ENCODE results near the gene CENATAC. TPM values are rescaled to one million over a fixed set of nuclear protein-coding genes. Genes with fewer than 3 reads are reported as not detected.
"Not testable (repeated sequence)": the region's sequence is repeated elsewhere in the genome, so short reads cannot be mapped to it uniquely, and the experiment has no call there.

Gene CENATAC
- polyA plus RNA-seq, 1 donor: 52.8 TPM

- no peak for DNase-seq
These were observed 54.4 kb downstream of the CENATAC start for GRCh38 chr11:119052163-119052814.

GRCh38 chr11:119054418-119054817, 56.5 kb downstream of the CENATAC start:
- DNase-seq: no peak

- no peak for DNase-seq
These were observed 58.0 kb downstream of the CENATAC start for GRCh38 chr11:119055901-119056300.

- DNase-seq: no peak
These were observed 58.6 kb downstream of the CENATAC start for GRCh38 chr11:119056421-119056999.

- DNase-seq: peak; percentile 96
These were observed 59.2 kb downstream of the CENATAC start, which contains the start of gene HYOU1 for GRCh38 chr11:119057000-119057769. TSS of gene HYOU1 (minus strand) at chr11:119057205. CDS start at chr11:119056160, 1,045 bp downstream.

GRCh38 chr11:119059128-119059527, 61.2 kb downstream of the CENATAC start:
- DNase-seq: not testable (repeated sequence)

- no peak for DNase-seq
These were observed 63.3 kb downstream of the CENATAC start for GRCh38 chr11:119061256-119061655.

- no peak for DNase-seq
These were observed 64.8 kb downstream of the CENATAC start for GRCh38 chr11:119062779-119063178.

- no peak for DNase-seq
These were observed 67.4 kb downstream of the CENATAC start for GRCh38 chr11:119065369-119065768.

Other genes with a start within 250 kb of the CENATAC start
- gene DDX6, start 207.0 kb upstream of the CENATAC start, polyA plus RNA-seq (ENCODE audit: insufficient read length): 157 TPM
- not detected for gene CXCR5, start 114.2 kb upstream of the CENATAC start, polyA plus RNA-seq (ENCODE audit: insufficient read length)
- 27.6 TPM for gene BCL9L, start 72.2 kb upstream of the CENATAC start, polyA plus RNA-seq (ENCODE audit: insufficient read length)
- 11.8 TPM for gene UPK2, start 41.8 kb upstream of the CENATAC start, polyA plus RNA-seq (ENCODE audit: insufficient read length)
- 0.13 TPM for gene FOXR1, start 26.4 kb upstream of the CENATAC start, polyA plus RNA-seq (ENCODE audit: insufficient read length)
- 993 TPM for gene RPS25, start 20.2 kb downstream of the CENATAC start, polyA plus RNA-seq (ENCODE audit: insufficient read length)
- 87.6 TPM for gene TRAPPC4, start 20.6 kb downstream of the CENATAC start, polyA plus RNA-seq (ENCODE audit: insufficient read length)
- 97.8 TPM for gene SLC37A4, start 32.7 kb downstream of the CENATAC start, polyA plus RNA-seq (ENCODE audit: insufficient read length)
- 114 TPM for gene HYOU1, start 59.1 kb downstream of the CENATAC start, polyA plus RNA-seq (ENCODE audit: insufficient read length)
- gene VPS11, start 69.7 kb downstream of the CENATAC start, polyA plus RNA-seq (ENCODE audit: insufficient read length): 59.9 TPM
- gene HMBS, start 86.7 kb downstream of the CENATAC start, polyA plus RNA-seq (ENCODE audit: insufficient read length): 26.7 TPM
- gene DPAGT1, start 103.7 kb downstream of the CENATAC start, polyA plus RNA-seq (ENCODE audit: insufficient read length): 63.5 TPM
- 11.1 TPM for gene C2CD2L, start 109.2 kb downstream of the CENATAC start, polyA plus RNA-seq (ENCODE audit: insufficient read length)
- gene HINFP, start 123.4 kb downstream of the CENATAC start, polyA plus RNA-seq (ENCODE audit: insufficient read length): 43.3 TPM
- 1.0 TPM for gene ABCG4, start 150.9 kb downstream of the CENATAC start, polyA plus RNA-seq (ENCODE audit: insufficient read length)
- 10.0 TPM for gene NLRX1, start 170.6 kb downstream of the CENATAC start, polyA plus RNA-seq (ENCODE audit: insufficient read length)
- 19.2 TPM for gene NHERF4, start 187.3 kb downstream of the CENATAC start, polyA plus RNA-seq (ENCODE audit: insufficient read length)
- gene CBL, start 208.2 kb downstream of the CENATAC start, polyA plus RNA-seq (ENCODE audit: insufficient read length): 24.4 TPM